ENCODE results near the gene FLNC.

DNA sequence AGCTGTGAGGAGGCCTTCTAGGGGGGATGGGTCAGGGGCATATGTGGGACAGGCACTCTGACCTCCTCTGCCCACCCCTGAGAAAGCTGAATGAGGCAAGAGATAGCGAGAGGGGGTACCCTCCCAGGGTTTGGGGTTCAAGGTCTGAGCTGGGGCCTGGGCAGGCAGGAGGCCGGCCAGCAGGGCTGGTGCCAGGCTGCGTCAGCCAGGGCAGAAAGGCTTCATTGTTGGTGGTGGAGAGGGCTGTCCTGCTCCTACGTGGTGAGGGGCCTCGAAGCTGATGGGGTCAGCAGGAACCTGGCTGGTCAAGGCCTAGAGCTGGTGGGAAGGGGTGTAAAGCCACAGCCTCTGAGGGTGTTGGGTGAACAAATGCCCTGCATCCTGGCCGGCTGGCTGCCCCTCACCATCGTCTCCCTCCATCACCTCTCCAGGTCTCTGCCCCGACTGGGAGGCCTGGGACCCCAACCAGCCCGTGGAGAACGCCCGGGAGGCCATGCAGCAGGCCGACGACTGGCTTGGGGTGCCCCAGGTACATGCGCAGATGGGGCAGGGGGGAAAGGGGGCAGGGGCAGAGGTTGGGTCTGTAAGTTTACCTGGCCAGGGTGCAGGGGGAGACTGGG lies 6.6 kb downstream of the FLNC start:
- TF ChIP-seq CTCF (IDR thresholded peaks at IDR 0.05; ENCODE audit: poor library complexity) (no peak), EZH2 (IDR thresholded peaks at IDR 0.05; ENCODE audit: borderline replicate concordance) (no peak), EZH2phosphoT487 (IDR thresholded peaks at IDR 0.05; ENCODE audit: low read depth, severe bottlenecking, unreplicated experiment) (no peak)

All from hepatocyte (in vitro differentiated cells).